ENCODE data around the gene CKMT2.

DNA sequence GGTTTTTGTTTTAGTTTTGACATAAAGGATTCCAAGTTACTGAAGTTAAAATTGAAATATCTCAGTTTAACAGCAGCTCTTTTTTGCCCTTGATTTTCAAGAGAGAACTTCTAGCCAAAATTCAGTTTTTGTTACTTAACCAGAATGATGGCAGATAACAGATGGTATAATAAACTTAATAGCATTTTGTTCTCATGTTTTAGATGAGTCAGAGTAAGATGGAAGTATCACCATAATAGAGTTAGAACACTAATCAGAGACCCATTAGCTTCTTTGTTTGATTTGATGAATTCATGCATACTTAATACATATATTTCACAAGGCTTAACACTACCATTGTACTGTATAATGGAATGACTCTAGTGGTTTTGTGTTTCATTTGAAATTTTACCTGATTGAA is 80.2 kb downstream of the CKMT2 start:
- TF ChIP-seq, protein P1, sequence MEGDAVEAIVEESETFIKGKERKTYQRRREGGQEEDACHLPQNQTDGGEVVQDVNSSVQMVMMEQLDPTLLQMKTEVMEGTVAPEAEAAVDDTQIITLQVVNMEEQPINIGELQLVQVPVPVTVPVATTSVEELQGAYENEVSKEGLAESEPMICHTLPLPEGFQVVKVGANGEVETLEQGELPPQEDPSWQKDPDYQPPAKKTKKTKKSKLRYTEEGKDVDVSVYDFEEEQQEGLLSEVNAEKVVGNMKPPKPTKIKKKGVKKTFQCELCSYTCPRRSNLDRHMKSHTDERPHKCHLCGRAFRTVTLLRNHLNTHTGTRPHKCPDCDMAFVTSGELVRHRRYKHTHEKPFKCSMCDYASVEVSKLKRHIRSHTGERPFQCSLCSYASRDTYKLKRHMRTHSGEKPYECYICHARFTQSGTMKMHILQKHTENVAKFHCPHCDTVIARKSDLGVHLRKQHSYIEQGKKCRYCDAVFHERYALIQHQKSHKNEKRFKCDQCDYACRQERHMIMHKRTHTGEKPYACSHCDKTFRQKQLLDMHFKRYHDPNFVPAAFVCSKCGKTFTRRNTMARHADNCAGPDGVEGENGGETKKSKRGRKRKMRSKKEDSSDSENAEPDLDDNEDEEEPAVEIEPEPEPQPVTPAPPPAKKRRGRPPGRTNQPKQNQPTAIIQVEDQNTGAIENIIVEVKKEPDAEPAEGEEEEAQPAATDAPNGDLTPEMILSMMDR (IDR thresholded peaks at IDR 0.05; ENCODE audit: insufficient read depth, low read length), result no peak
- TF ChIP-seq POLR2AphosphoS5 (IDR thresholded peaks at IDR 0.05; ENCODE audit: low read depth), result no peak

Measured in HL-60 (cell line).